GM12801 (cell line): Measurements from ENCODE around the gene TMEM114.

ENCODE experiments used
- CTCF ChIP-seq: IDR thresholded peaks from one replicate; pipeline ENCODE4 v1.5.1; 2011; ENCODE audit warnings: control low read depth; ENCODE audit not compliant: insufficient read length; ENCODE audit errors: extremely low read depth

TMEM114 gene

DNA sequence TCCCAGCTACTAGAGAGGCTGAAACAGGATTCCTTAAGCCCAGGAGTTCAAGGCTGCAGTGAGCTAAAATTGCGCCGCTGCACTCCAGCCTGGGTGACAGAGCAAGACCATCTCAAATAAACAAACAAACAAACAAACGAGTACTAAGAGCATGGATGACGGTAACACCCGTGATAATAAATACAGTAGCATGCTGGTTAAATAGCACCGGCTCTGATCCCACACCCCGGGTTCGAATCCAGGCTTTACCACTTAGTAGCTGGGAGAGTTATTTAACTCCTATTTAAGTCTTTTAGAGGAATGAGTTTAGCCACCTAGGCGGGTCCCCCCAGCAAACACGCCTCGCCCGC, 30.9 kb upstream of the TMEM114 start:
- no peak for TF ChIP-seq CTCF

- no peak for TF ChIP-seq CTCF
Measured at GRCh38 chr16:8620535-8620934, 30.2 kb upstream of the TMEM114 start.

DNA sequence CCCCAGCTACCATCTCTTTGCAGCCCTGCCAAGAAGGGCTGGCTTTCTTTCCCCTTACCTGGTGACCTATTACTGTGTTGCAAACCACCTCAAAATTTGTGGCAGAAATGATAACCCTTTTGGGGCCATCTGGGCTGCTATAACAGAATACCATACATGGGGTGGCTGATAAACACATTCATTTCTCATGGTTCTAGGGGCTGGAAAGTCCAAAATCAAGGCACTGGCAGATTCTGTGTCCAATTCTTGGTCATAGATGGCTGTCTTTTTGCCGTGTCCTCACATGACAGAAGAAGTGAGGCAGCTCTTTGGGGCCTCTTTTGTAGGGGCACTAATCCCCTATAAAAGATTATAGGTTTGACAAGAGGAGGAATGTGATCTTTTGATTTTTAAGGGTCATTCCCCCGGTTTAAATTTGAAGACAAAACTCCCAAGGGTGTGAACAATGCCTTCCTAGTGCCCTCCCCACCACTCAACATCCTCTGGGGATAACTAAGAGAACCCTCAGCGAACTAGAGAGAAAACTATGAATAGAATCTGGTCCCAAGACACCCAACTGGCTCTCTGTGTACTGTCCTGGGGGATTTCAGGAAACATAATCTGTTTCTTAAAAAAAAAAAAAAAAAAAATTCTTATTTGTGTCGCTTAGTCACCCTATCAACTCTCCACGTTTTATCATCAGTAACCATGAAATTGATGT, 29.5 kb upstream of the TMEM114 start:
- TF ChIP-seq CTCF, result no peak

GRCh38 chr16:8614435-8615029, 24.2 kb upstream of the TMEM114 start:
- no peak for TF ChIP-seq CTCF

DNA sequence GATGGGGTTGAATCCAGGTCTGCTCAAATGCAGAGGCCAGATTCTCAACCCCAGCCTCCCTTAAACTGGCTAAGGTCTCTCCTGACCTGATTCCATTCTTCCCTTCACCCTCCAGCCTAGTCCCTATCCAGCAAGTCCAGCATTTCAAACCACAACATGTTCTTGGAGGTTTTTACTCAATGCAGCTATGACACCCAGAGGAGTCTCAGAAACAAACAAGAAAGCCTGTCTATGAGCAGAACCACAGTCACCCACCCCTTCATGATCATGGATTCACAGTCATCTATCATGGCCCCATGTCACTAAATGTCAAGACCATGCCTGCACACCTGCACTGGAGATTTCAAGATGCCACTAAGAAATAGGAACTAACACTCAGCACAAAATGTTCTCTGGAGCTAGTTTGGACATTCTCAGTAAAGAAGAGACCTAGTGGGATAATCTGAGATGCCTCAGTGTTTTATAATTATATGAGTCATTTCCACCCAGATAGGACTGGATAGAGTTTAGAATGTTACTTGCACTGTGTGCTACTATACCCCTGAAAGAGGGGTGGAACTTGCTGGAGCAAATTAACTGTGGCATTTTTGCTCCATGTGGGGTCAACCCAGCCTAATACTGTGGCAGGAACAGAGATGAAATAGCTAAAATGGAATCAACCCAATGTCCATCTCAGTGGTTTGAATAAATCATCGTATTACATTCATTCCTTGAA, 21.7 kb upstream of the TMEM114 start:
- no peak for TF ChIP-seq CTCF

GRCh38 chr16:8611122-8611521, 20.8 kb upstream of the TMEM114 start:
- no peak for TF ChIP-seq CTCF

DNA sequence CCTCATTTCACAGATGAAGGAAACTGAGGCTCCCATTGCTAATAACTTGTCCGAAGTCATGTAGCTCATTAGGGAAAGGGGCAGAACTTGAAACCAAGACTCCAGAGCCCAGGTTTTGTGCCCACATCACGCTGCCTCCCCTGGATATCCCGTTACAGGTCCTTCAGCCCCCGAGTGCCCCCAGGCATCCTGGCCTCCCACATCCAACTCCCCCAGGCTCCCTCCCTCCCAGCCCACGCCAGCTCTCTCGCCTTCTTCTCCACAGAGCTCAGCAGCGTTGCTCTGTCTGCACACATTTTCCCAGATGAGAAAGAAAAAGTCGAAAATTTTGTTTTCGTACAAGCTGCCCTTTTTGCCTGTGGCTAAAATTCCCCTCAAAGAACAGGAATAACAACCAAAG, 16.9 kb upstream of the TMEM114 start:
- TF ChIP-seq CTCF, result no peak
